Ovary (tissue), 3 donors: ENCODE measurements around the gene OBSCN.

ENCODE experiments used
- POLR2A ChIP-seq: fragments of 450-650 bp; IDR thresholded peaks from one replicate; pipeline ENCODE4 v1.6.1; 2017; ENCODE audit warnings: antibody characterized with exemption, mild to moderate bottlenecking, moderate library complexity
- TF ChIP-seq, protein P1 (sequence below), 3 donors: fragments of 450-650 bp in 2 of 3; fragments of 200-600 bp in 1 of 3; IDR thresholded peaks; one replicate each; pipeline versions ENCODE4 v1.5.1 to v1.8.0; 2016 to 2022; ENCODE audit warnings: antibody characterized with exemption in 3 of 3, mild to moderate bottlenecking in 1 of 3
- donor health status: DM: no; HTN: no; CAD: no.

DNA sequence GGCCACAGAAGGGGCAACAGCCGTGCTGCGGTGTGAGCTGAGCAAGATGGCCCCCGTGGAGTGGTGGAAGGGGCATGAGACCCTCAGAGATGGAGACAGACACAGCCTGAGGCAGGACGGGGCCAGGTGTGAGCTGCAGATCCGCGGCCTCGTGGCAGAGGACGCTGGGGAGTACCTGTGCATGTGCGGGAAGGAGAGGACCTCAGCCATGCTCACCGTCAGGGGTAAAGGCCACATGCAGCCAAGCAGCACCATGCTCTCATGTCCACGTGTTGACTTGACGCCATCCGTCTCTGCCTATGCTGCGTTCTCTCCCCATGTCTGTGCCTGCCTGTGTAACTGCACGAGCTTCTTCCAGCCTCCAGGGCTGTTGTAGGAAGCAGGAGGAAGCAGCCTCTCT, 85.5 kb downstream of the OBSCN start:
- TF ChIP-seq, protein P1, sequence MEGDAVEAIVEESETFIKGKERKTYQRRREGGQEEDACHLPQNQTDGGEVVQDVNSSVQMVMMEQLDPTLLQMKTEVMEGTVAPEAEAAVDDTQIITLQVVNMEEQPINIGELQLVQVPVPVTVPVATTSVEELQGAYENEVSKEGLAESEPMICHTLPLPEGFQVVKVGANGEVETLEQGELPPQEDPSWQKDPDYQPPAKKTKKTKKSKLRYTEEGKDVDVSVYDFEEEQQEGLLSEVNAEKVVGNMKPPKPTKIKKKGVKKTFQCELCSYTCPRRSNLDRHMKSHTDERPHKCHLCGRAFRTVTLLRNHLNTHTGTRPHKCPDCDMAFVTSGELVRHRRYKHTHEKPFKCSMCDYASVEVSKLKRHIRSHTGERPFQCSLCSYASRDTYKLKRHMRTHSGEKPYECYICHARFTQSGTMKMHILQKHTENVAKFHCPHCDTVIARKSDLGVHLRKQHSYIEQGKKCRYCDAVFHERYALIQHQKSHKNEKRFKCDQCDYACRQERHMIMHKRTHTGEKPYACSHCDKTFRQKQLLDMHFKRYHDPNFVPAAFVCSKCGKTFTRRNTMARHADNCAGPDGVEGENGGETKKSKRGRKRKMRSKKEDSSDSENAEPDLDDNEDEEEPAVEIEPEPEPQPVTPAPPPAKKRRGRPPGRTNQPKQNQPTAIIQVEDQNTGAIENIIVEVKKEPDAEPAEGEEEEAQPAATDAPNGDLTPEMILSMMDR (IDR thresholded peaks at IDR 0.05) = no peak
- no peak for TF ChIP-seq POLR2A
